IMR-90 (cell line): ENCODE data around the gene CNNM1. TPM values are rescaled to one million over a fixed set of nuclear protein-coding genes. Genes with fewer than 3 reads are reported as not detected.

Source experiments
- ATAC-seq: fragments of 200-7000 bp; cut with Tn5 transposase; 2 replicates; pipeline ENCODE4 v1.9.1; 2020; ENCODE audit warnings: low read depth, mild to moderate bottlenecking, moderate library complexity
- BruUV-seq: library from RNA; stranded (reverse); fragments of 400-500 nt; replicated peaks from 2 replicates; lab custom pipeline; 2021; lab: Mats Ljungman, UMichigan
- CTCF ChIA-PET: fragments of 300-600 bp; formaldehyde crosslinking; extraction: SDS; loops from one replicate; lab custom pipeline; 2021; ENCODE audit warnings: antibody characterized with exemption; lab: Yijun Ruan, JAX
- POLR2A ChIA-PET: fragments of 300-600 bp; sonication (Branson Sonifier 250); formaldehyde crosslinking; loops from one replicate; lab custom pipeline; 2022; ENCODE audit warnings: antibody characterized with exemption; ENCODE audit not compliant: unreplicated experiment; lab: Charles Lee
- DNase-seq: peaks from one replicate; pipeline ENCODE4 v3.0.0; 2013
- H2AFZ ChIP-seq: replicated peaks from 2 replicates; pipeline ENCODE3; 2013; ENCODE audit warnings: low read length, mild to moderate bottlenecking; ENCODE audit not compliant: poor library complexity
- H2AK5ac ChIP-seq: 2 replicates; pipeline ENCODE4 v1.6.1; 2013; ENCODE audit warnings: low read depth, low read length, inconsistent platforms
- H2AK9ac ChIP-seq: replicated peaks from 2 replicates; pipeline ENCODE3; 2013; ENCODE audit warnings: mild to moderate bottlenecking, low read depth, low read length, moderate library complexity; ENCODE audit not compliant: poor library complexity
- H2BK120ac ChIP-seq: 2 replicates; pipeline ENCODE4 v1.6.1; 2013; ENCODE audit warnings: low read depth, low read length, inconsistent platforms
- H2BK15ac ChIP-seq: 3 replicates; pipeline ENCODE4 v1.6.1; 2013; ENCODE audit warnings: low read depth, low read length, inconsistent platforms
- H2BK20ac ChIP-seq: 2 replicates; pipeline ENCODE4 v1.6.1; 2013; ENCODE audit warnings: low read depth, mild to moderate bottlenecking, inconsistent platforms, low read length, moderate library complexity
- H2BK5ac ChIP-seq: 2 replicates; pipeline ENCODE4 v1.6.1; 2013; ENCODE audit warnings: mild to moderate bottlenecking, low read depth, low read length, inconsistent platforms; ENCODE audit not compliant: poor library complexity, severe bottlenecking
- H3K14ac ChIP-seq: replicated peaks from 2 replicates; pipeline ENCODE4 v1.6.1; 2013; ENCODE audit warnings: low read depth, low read length, inconsistent platforms
- H3K18ac ChIP-seq: 2 replicates; pipeline ENCODE4 v1.6.1; 2013; ENCODE audit warnings: low read depth, low read length, control low read depth
- H3K23ac ChIP-seq: 2 replicates; pipeline ENCODE4 v1.6.1; 2013; ENCODE audit warnings: low read depth, low read length, inconsistent platforms
- H3K27ac ChIP-seq: 2 replicates; pipeline ENCODE4 v1.5.1; 2013; ENCODE audit warnings: mild to moderate bottlenecking, control low read depth, low read length; ENCODE audit not compliant: insufficient read depth
- H3K27me3 ChIP-seq: 2 replicates; pipeline ENCODE4 v1.6.1; 2013; ENCODE audit warnings: low read length; ENCODE audit not compliant: control insufficient read depth, insufficient read depth
- H3K36me3 ChIP-seq: 2 replicates; pipeline ENCODE4 v1.6.1; 2013; ENCODE audit warnings: low read length, mixed read lengths; ENCODE audit not compliant: control insufficient read depth, insufficient read depth
- H3K4ac ChIP-seq: 2 replicates; pipeline ENCODE4 v1.6.1; 2013; ENCODE audit warnings: low read depth, low read length, inconsistent platforms
- H3K4me1 ChIP-seq: 2 replicates; pipeline ENCODE4 v1.6.1; 2013; ENCODE audit warnings: low read length, mixed read lengths; ENCODE audit not compliant: control insufficient read depth, insufficient read depth
- H3K4me2 ChIP-seq: 2 replicates; pipeline ENCODE4 v1.6.1; 2013; ENCODE audit warnings: low read depth, mild to moderate bottlenecking, control low read depth, low read length, moderate library complexity
- H3K4me3 ChIP-seq: 2 replicates; pipeline ENCODE4 v1.5.1; 2013; ENCODE audit warnings: low read depth, mild to moderate bottlenecking, control low read depth, low read length, moderate library complexity; ENCODE audit not compliant: insufficient read depth
- H3K56ac ChIP-seq: 2 replicates; pipeline ENCODE4 v1.6.1; 2013; ENCODE audit warnings: low read length, inconsistent platforms; ENCODE audit not compliant: insufficient read depth; ENCODE audit errors: extremely low read depth
- H3K79me1 ChIP-seq, 2 experiments: 2 replicates each; pipeline ENCODE4 v1.6.1; 2013; ENCODE audit warnings: low read length in 2 of 2, inconsistent platforms in 1 of 2, low read depth in 1 of 2
- H3K9ac ChIP-seq: 2 replicates; pipeline ENCODE4 v1.6.1; 2013; ENCODE audit warnings: low read depth, low read length, control low read depth
- H3K9me1 ChIP-seq: 2 replicates; pipeline ENCODE4 v1.6.1; 2013; ENCODE audit warnings: low read length, inconsistent platforms; ENCODE audit not compliant: insufficient read depth
- H3K9me3 ChIP-seq: 2 replicates; pipeline ENCODE4 v1.6.1; 2013; ENCODE audit warnings: low read length; ENCODE audit not compliant: control insufficient read depth, insufficient read depth
- H4K20me1 ChIP-seq: 2 replicates; pipeline ENCODE4 v1.6.1; 2013; ENCODE audit warnings: low read length, inconsistent platforms; ENCODE audit not compliant: insufficient read depth
- H4K5ac ChIP-seq: 2 replicates; pipeline ENCODE4 v1.6.1; 2013; ENCODE audit warnings: mild to moderate bottlenecking, low read depth, low read length, control low read depth
- H4K8ac ChIP-seq, 2 experiments: 2 replicates each; pipeline ENCODE4 v1.6.1; 2013; ENCODE audit warnings: low read depth in 2 of 2, low read length in 2 of 2, control low read depth in 1 of 2, inconsistent platforms in 1 of 2
- H4K91ac ChIP-seq: 2 replicates; pipeline ENCODE4 v1.6.1; 2013; ENCODE audit warnings: low read depth, low read length, inconsistent platforms; ENCODE audit not compliant: insufficient read depth
- BHLHE40 ChIP-seq: fragments of 150-350 bp; IDR thresholded peaks from 2 replicates; pipeline ENCODE4 v1.6.1; 2016; ENCODE audit warnings: mild to moderate bottlenecking, low read depth, low read length
- CEBPB ChIP-seq: IDR thresholded peaks from 2 replicates; pipeline ENCODE4 v1.6.1; 2012; ENCODE audit warnings: low read depth, low read length, improper control_type of control experiment
- CHD1 ChIP-seq: IDR thresholded peaks from 2 replicates; pipeline ENCODE4 v1.6.1; 2012; ENCODE audit warnings: low read depth, low read length, improper control_type of control experiment
- CTCF ChIP-seq: conservative IDR thresholded peaks from 2 replicates; pipeline ENCODE4 v1.5.1; 2012; ENCODE audit warnings: mild to moderate bottlenecking, low read depth, low read length, improper control_type of control experiment
- ELK1 ChIP-seq: fragments of 150-350 bp; IDR thresholded peaks from 2 replicates; pipeline ENCODE4 v1.6.1; 2016; ENCODE audit warnings: low read depth, mild to moderate bottlenecking, low read length, moderate library complexity, borderline replicate concordance
- MAFK ChIP-seq: IDR thresholded peaks from 2 replicates; pipeline ENCODE4 v1.6.1; 2012; ENCODE audit warnings: low read depth, low read length, improper control_type of control experiment
- MAZ ChIP-seq: IDR thresholded peaks from 2 replicates; pipeline ENCODE4 v1.6.1; 2012; ENCODE audit warnings: low read depth, mild to moderate bottlenecking, low read length, improper control_type of control experiment, moderate library complexity, borderline replicate concordance
- RAD21 ChIP-seq: IDR thresholded peaks from 2 replicates; pipeline ENCODE4 v1.6.1; 2012; ENCODE audit warnings: low read length, improper control_type of control experiment
- SMC3 ChIP-seq: fragments of 150-350 bp; IDR thresholded peaks from 2 replicates; pipeline ENCODE4 v1.6.1; 2016; ENCODE audit warnings: low read depth, mild to moderate bottlenecking, antibody characterized with exemption, low read length, moderate library complexity
- USF2 ChIP-seq: fragments of 150-350 bp; IDR thresholded peaks from 2 replicates; pipeline ENCODE4 v1.6.1; 2017; ENCODE audit warnings: mild to moderate bottlenecking, antibody characterized with exemption, low read length, low read depth
- WGBS, 2 experiments: methylation state at CpG; one replicate each; pipeline versions ENCODE4 v1.1.5 to v1.1.7; 2013; ENCODE audit warnings: missing lambda C conversion rate in 2 of 2; ENCODE audit not compliant: insufficient read length in 1 of 2; ENCODE audit errors: extremely low coverage in 2 of 2; 5-methylcytosine and 5-hydroxymethylcytosine counted together
- dilution Hi-C: fragments of 300-500 bp; cut with HindIII; formaldehyde crosslinking; loops from one replicate; pipeline ENCODE4 v1.14.3; 2018; ENCODE audit warnings: low sequenced_read_pairs; ENCODE audit not compliant: unreplicated experiment
- in situ Hi-C: fragments of 300-500 bp; cut with MboI; formaldehyde crosslinking; loops from 3 replicates; pipeline ENCODE4 v1.14.3; 2019; ENCODE audit warnings: low sequenced_read_pairs, inconsistent platforms, mixed read lengths
- intact Hi-C: fragments of 100-400 bp; cut with micrococcal nuclease; formaldehyde crosslinking; loops from 2 replicates; pipeline ENCODE4 v1.10.0; 2022
- polyA plus RNA-seq, 3 experiments: library from polyadenylated mRNA; depleted of rRNA; stranded (reverse); fragments of >200 nt; gene quantifications; 2 replicates each; pipeline ENCODE4 v1.2.3, GENCODE V29; 2012; ENCODE audit warnings: low replicate concordance in 1 of 3
- total RNA-seq: library from RNA; depleted of rRNA; stranded (reverse); fragments of >200 nt; gene quantifications from 2 replicates; pipeline ENCODE4 v1.2.3, GENCODE V29; 2012

CNNM1 gene
- total and polyA plus RNA-seq, 2 of the 4 experiments (the other 2 are of a cell fraction): 0.18 to 0.39 TPM

GRCh38 chr10:99406149-99406548, 77.0 kb downstream of the CNNM1 start:
- Histone ChIP-seq H3K23ac (no peak overlapping the region), H4K5ac (no peak overlapping the region), H2BK120ac (no peak overlapping the region), H3K18ac (no peak overlapping the region), H2BK20ac (no peak overlapping the region), H3K4me3 (no peak overlapping the region), H3K56ac (no peak overlapping the region), H4K20me1 (no peaks in the 10 kb centered on the region), H4K91ac (no peak overlapping the region), H3K9ac (no peak overlapping the region), H3K9me1 (peaks cover 9% of the 10 kb centered on the region; the same call in 1 of the 2 replicates), H3K27me3 (no peaks in the 10 kb centered on the region), H2BK5ac (no peak overlapping the region), H2AK5ac (no peak overlapping the region), H4K8ac (no peak overlapping the region), H3K4me1 (no peaks in the 10 kb centered on the region), H3K4ac (no peak overlapping the region), H2BK15ac (no peak overlapping the region), H3K9me3 (no peaks in the 10 kb centered on the region), H3K27ac (no peak overlapping the region), H3K14ac (no peak overlapping the region), H3K79me1 (peaks cover 0 to 15% of the 10 kb centered on the region in 2 experiments), H2AK9ac (no peak overlapping the region), H2AFZ (no peak overlapping the region), H3K4me2 (no peak overlapping the region), H3K36me3 (peaks cover 26% of the 10 kb centered on the region)
- POLR2A ChIA-PET: no interaction called here
- ATAC-seq (no peak), DNase-seq (no peak)
- dilution Hi-C loops (no loop called here), in situ Hi-C loops (no loop called here), intact Hi-C loops (no loop called here)
- TF ChIP-seq BHLHE40 (no peak), CTCF (no peak), CHD1 (no peak), MAFK (no peak), CEBPB (no peak), MAZ (no peak), ELK1 (no peak), RAD21 (no peak), SMC3 (no peak), USF2 (no peak)
- CTCF ChIA-PET: no interaction called here
- no TSS peak for BruUV-seq
- WGBS, 2 experiments: no CpG with 5 or more reads among the region's 3 CpGs
